H1 (cell line): ENCODE measurements around the gene CTIF.

Source experiments
- CEBPB ChIP-seq: IDR thresholded peaks from 2 replicates; pipeline ENCODE4 v1.6.1; 2012; ENCODE audit warnings: low read depth, low read length
- CREB1 ChIP-seq: IDR thresholded peaks from 2 replicates; pipeline ENCODE4 v1.6.1; 2012; ENCODE audit warnings: inconsistent platforms
- EGR1 ChIP-seq: IDR thresholded peaks from 2 replicates; pipeline ENCODE4 v1.6.1; 2011; ENCODE audit warnings: low read depth, low read length, borderline replicate concordance
- EP300 ChIP-seq, 2 experiments: IDR thresholded peaks; 1 replicate in 1 of 2; 2 replicates in 1 of 2; pipeline ENCODE4 v1.6.1; 2011 to 2012; ENCODE audit warnings: low read depth in 2 of 2, low read length in 2 of 2, mild to moderate bottlenecking in 2 of 2, borderline replicate concordance in 1 of 2, inconsistent platforms in 1 of 2, moderate library complexity in 1 of 2
- GTF2F1 ChIP-seq: IDR thresholded peaks from 2 replicates; pipeline ENCODE4 v1.6.1; 2012; ENCODE audit warnings: low read depth, low read length, improper control_type of control experiment, borderline replicate concordance
- JUN ChIP-seq: IDR thresholded peaks from 2 replicates; pipeline ENCODE4 v1.6.1; 2011; ENCODE audit warnings: low read depth, mild to moderate bottlenecking, improper control_type of control experiment, low read length
- POLR2A ChIP-seq, 2 experiments: IDR thresholded peaks; 1 replicate in 1 of 2; 2 replicates in 1 of 2; pipeline ENCODE4 v1.6.1; 2011; ENCODE audit warnings: low read depth in 2 of 2, low read length in 2 of 2, mild to moderate bottlenecking in 2 of 2; ENCODE audit errors: control extremely low read depth in 1 of 2
- POLR2AphosphoS5 ChIP-seq: IDR thresholded peaks from 2 replicates; pipeline ENCODE4 v1.6.1; 2011; ENCODE audit warnings: low read depth, low read length
- RNF2 ChIP-seq: fragments of 200-900, 300-1000 bp; sonication (generic); IDR thresholded peaks from 2 replicates; pipeline ENCODE4 v1.7.1; 2016; ENCODE audit warnings: borderline replicate concordance, low read depth, mild to moderate bottlenecking, antibody characterized with exemption, low read length; ENCODE audit not compliant: poor library complexity, severe bottlenecking; ENCODE audit errors: missing control alignments
- SP2 ChIP-seq: IDR thresholded peaks from 2 replicates; pipeline ENCODE4 v1.6.1; 2012; ENCODE audit warnings: mild to moderate bottlenecking, low read length, inconsistent platforms
- YY1 ChIP-seq: IDR thresholded peaks from 2 replicates; pipeline ENCODE4 v1.6.1; 2011; ENCODE audit warnings: low read depth, mild to moderate bottlenecking, low read length
- TF ChIP-seq, protein P1 (sequence below), 3 experiments: IDR thresholded peaks; 1 replicate in 2 of 3; 2 replicates in 1 of 3; pipeline versions ENCODE4 v1.5.1 to v1.6.1; 2011; ENCODE audit warnings: low read length in 3 of 3, mild to moderate bottlenecking in 3 of 3, inconsistent platforms in 2 of 3, low read depth in 1 of 3, moderate library complexity in 1 of 3; ENCODE audit not compliant: insufficient read depth in 1 of 3; ENCODE audit errors: control extremely low read depth in 1 of 3
- TF ChIP-seq, protein P2 (sequence below): IDR thresholded peaks from 2 replicates; pipeline ENCODE4 v1.6.1; 2011; ENCODE audit warnings: low read length, improper control_type of control experiment

DNA sequence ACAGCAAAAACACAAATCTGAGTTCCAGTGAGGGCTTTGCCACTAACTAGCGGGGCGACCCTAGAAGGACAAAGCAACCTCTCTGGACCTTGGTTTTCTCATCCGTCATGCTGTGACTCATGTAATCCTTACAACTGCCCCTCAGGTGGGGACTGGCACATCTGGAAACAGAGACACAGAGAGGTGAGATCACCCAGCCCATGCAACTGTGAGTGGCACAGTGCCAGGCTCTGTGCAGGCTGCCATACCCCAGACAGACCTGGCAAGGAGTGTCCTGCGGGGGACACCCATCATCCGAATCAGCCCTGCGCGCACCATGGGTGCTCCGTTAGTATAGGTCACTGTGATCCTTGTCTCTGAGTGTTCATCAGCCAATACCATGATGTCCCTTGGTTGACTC, 213.6 kb downstream of the CTIF start:
- TF ChIP-seq GTF2F1: no peak
- TF ChIP-seq, protein P1, sequence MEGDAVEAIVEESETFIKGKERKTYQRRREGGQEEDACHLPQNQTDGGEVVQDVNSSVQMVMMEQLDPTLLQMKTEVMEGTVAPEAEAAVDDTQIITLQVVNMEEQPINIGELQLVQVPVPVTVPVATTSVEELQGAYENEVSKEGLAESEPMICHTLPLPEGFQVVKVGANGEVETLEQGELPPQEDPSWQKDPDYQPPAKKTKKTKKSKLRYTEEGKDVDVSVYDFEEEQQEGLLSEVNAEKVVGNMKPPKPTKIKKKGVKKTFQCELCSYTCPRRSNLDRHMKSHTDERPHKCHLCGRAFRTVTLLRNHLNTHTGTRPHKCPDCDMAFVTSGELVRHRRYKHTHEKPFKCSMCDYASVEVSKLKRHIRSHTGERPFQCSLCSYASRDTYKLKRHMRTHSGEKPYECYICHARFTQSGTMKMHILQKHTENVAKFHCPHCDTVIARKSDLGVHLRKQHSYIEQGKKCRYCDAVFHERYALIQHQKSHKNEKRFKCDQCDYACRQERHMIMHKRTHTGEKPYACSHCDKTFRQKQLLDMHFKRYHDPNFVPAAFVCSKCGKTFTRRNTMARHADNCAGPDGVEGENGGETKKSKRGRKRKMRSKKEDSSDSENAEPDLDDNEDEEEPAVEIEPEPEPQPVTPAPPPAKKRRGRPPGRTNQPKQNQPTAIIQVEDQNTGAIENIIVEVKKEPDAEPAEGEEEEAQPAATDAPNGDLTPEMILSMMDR (IDR thresholded peaks at IDR 0.05; ENCODE audit: control extremely low read depth in 1 of 3, insufficient read depth in 1 of 3, low read depth in 1 of 3, low read length in 3 of 3): no peak
- no peak for TF ChIP-seq EGR1
- no peak for TF ChIP-seq CEBPB
- no peak for TF ChIP-seq EP300 (IDR thresholded peaks at IDR 0.05; ENCODE audit: borderline replicate concordance in 1 of 2, low read depth in 2 of 2, low read length in 2 of 2)
- no peak for TF ChIP-seq SP2
- no peak for TF ChIP-seq CREB1
- TF ChIP-seq POLR2AphosphoS5: no peak
- no peak for TF ChIP-seq JUN
- no peak for TF ChIP-seq RNF2
- TF ChIP-seq, protein P2, sequence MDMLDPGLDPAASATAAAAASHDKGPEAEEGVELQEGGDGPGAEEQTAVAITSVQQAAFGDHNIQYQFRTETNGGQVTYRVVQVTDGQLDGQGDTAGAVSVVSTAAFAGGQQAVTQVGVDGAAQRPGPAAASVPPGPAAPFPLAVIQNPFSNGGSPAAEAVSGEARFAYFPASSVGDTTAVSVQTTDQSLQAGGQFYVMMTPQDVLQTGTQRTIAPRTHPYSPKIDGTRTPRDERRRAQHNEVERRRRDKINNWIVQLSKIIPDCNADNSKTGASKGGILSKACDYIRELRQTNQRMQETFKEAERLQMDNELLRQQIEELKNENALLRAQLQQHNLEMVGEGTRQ: no peak
- TF ChIP-seq POLR2A (IDR thresholded peaks at IDR 0.05; ENCODE audit: control extremely low read depth in 1 of 2, low read depth in 2 of 2, low read length in 2 of 2): no peak
- TF ChIP-seq YY1: no peak
